Stimulated activated CD8-positive, alpha-beta memory T cell treated with anti-CD3 and anti-CD28 coated beads, Interleukin-7, amount 100 ng/mL, for 1 hour (primary cell): ENCODE results near the gene GRK6.
A peak's percentile ranks its signal among the peaks of the same experiment; 100 is the strongest.

Source experiments
- DNase-seq, 2 donors: peaks; one replicate each; pipeline ENCODE4 v3.0.0-alpha.2; 2020; ENCODE audit warnings: low read depth in 2 of 2

The GRK6 gene

DNA sequence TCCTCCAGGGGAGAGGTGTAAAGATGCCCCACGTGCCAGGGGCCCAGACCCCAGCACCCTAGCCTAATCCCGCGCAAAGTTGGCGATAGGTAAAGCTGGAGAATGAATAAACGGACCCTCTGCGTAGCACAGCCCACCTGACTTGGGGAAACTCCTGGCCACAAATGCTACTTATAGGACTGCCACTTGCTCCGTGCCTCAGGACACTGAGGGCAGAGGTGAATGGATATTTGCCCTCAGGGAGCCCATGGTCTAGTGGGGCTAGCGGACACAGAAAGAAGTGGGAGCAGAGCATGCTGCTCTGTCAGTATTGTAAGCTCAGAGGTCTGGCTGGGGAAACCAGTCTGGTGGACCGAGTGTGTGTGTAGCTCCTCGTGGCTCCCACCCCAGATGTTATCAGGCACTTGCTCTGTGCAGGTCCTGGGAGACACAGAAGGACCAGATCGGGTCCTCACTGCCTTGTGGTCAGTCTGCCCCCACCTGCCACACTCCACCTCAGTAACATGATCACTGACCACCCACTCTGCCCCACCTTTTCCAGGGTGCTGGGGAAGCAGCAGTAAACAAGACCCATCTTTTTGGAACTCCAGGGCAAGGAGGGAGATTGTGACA is 841 bp downstream of the GRK6 start:
- no peak for DNase-seq

DNA sequence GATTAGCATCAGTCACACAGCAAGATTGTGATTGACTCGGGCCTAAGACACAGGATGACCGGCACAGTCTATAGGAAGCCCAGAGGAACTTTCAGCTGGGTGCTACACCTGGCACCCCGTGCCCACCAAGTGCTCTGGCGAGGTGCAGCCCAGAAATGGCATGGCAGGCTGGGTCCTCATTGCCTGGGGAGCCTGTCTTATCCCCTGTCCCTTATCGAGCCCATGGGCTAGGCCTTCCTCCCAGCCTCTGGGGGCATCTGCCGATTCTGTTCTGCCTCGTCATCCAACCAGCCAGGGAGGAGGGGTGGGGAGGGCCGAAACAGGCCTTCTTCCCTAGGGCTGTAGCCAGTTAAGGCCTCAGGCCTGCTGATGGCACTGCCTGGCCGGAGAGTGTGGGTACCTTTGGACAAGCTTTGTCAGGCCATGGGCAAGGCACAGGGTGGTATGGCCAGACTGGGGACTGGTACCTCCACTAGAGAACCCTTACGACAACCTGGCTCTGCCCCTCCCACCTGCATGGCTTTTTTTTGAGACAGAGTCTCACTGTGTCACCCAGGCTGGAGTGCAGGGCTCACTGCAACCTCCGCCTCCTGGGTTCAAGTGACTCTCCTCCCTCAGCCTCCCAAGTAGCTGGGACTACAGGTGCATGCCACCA is 1.6 kb downstream of the GRK6 start:
- DNase-seq, result no peak

DNA sequence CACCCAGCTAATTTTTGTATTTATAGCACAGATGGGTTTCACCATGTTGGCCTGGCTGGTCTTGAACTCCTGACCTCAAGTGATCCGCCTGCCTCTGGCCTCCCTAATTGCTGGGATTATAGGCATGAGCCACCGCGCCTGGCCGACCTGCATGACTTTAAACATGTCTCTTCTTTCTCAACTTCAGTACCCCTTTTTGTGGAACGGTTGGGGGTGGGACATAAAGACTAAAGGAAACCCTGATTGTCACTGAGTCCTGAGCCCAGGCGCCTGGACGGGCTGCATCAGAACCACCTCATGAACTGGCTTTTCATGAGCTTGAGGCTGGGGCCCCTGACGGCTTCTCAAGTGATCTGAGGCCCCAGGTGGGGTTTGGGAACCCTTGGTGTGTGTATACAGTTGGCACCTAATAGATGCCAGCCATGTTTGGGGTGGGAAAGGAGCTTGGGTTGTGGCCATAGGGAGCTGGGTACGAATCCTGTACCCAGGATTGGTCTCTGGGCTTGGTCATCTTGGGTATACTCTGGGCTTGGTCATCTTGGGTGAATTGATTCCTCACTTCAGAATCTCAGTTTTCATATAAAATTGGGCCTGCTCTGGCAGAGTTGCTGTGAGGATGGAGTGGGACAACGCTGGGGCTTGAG is 2.2 kb downstream of the GRK6 start:
- no peak for DNase-seq

DNA sequence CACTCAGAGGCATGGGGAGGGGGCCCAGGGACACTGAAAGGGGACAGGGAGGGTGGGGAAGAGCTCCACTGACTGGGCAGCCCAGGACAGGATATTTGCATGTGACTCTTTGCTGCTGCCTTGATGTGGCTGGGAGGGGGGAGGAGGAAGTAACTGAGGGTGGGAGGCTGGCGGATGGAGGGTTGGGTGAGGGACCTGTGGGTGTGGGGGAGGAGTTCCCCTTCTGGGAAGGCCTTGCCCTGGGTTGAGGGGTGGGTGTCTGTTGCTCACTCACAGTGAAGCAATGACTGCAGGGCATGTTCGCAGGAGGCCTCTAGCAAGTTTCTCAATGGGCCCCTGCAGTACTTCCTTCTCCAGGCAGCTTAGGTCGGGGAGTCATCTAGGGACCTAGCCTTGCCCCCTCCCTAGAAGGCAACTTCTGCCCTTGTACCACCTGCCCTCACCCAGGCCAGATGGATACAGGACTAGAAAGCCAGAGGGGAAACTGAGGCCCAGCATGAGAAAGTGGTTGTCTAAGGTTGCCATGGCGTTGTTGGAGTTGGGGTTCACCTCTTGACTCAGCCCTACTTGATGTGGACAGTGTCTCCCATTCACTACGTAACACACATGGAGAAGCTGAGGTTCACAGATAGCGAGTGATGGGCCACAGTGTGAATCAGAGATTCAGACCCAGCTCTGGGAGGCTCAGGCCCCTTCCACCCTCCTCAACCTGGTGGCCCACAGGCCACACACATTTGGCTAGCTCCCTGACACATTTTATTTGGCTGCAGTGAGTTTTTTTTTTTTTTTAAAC is 3.0 kb downstream of the GRK6 start:
- peak; percentile 60 to 67 for DNase-seq

DNA sequence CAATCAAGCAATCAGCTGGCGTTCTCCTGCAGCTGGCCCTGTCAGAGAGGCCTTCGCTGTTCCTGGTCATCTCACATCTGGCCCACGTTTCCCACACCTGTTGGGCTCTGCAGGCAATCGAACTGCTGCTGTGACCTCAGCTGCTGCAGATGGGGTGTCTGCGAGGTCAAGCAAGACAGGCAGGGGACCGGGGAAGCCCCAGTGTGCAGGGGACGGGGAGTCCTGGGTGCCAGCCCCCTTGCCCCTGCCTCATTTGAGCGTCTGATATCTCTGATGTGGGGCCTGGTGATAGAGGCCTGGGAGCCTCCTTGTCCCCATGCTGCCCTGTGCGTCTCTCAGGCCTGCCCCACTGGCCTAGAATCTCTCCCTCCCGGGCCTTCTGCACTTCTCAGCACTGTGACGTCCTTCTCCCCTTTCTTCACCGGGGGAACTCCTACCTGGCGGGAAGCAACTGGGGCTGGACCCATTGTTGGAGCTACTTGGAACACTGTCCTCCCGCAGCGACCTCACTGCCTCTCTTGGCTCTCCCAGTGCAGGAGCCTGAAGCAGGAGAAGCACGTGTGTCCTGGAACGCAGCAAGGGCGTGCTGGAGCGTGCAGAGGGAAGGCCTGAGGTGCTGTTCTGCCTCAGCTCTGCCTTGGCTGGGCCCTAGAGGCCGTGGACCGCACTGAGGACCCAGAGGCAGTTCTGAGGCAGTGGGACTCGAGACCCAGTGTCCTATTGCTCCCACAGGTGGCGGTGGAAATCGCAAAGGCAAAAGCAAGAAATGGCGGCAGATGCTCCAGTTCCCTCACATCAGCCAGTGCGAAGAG is 3.9 kb downstream of the GRK6 start:
- no peak for DNase-seq

DNA sequence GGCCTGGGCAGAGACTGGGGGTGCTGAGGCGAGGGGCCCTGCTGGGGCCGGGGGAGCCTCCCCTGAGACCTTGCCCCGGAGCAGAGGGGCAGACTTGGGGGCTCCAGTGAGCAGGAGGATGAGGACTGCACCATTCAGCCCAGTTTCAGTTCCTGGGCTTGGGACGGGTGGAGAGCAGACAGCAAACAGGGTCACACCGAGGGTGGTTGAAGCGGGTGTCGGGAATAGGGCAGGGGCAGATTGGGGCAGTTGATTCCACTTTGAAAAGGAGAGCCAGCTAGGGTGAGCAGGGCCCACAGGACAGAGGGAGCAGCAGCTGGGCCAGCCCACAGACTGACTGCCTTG is 4.5 kb downstream of the GRK6 start:
- DNase-seq, result no peak

DNA sequence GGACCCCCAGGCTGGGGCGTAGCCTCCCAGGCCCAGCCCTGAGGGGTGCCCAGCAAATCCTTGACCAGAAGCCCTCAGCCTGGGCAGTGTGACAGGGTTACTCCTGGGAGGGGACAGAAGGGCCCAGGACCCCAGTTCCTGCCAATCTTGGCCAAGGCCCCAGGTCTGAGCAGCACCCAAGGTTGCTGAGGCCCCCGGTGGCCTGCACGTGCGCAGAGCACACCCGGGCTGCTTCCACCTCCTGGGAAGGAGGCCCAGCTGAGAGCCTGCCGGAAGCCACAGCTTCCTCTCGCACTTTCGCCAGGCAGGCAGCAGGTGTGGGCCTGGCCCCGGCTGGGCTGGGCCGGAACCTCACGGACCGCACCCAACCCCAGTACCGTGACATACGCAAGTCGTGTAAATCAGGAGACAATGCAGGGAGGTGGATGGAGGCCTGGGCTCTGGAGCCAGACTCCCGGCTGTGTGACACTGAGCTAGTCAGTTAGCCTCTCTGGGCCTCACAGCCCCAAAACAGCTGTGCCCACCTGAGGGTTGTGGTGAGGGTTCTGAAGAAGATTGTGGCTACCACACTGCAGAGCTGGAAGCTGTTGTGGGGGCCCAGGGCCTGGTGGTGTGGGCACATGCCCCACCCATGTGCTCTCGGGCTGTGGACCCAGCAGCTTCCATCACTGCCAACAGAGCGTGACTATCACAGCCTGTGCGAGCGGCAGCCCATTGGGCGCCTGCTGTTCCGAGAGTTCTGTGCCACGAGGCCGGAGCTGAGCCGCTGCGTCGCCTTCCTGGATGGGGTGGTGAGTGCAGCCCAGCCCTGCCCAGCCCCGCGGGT is 5.1 kb downstream of the GRK6 start:
- no peak for DNase-seq

DNA sequence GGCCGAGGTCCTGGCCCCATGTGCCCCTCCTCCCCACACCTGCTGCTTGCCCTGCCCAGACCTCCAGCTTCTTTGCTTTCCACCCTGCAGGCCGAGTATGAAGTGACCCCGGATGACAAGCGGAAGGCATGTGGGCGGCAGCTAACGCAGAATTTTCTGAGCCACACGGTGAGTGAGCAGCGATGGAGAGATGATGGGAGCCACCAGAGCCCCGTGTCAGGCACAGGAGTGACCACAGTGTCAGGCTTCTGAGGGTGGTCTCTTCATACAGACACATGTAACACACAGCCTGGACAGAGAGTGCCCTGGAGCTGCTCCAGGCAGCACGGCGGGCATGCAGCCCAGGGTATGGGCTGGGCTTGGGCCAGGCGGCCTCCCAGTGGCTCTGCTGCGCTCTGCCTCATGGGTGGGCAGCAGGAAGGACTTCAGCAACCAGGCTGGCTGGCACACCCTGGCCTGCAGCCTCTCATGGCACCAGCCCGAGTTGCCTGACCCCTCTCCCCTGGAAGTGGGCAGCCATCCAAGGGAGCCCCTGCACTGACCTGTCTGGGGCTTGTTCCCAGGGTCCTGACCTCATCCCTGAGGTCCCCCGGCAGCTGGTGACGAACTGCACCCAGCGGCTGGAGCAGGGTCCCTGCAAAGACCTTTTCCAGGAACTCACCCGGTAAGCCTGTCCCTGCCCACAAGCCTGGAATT is 5.8 kb downstream of the GRK6 start:
- DNase-seq, result no peak

DNA sequence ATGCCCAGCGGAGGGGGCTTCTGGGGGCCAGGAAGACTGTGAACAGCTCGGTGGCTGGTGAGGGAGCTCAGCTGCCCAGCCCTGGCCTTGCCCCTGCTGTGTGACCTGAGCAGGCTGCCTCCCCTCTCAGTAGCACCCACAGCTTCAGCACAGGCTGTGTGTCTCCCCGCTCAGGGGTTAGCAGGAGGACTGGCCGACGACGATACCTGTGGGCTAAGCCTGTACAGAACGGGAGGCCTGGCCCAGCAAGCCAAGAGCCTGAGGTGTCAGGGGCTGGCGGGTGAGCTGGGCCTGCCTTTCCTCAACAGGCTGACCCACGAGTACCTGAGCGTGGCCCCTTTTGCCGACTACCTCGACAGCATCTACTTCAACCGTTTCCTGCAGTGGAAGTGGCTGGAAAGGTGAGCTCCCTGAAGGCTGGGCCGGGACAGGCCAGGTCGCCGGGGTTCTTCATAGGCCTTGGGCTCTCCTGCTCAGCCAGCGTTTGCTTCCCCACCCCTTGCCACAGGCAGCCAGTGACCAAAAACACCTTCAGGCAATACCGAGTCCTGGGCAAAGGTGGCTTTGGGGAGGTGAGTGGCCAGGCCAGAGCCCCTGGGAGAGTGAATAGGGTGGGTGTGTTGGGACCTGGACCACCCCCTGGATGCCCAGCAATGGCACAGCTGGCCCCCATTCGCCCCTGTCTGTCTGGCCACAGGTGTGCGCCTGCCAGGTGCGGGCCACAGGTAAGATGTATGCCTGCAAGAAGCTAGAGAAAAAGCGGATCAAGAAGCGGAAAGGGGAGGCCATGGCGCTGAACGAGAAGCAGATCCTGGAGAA is 6.6 kb downstream of the GRK6 start:
- no peak for DNase-seq

DNA sequence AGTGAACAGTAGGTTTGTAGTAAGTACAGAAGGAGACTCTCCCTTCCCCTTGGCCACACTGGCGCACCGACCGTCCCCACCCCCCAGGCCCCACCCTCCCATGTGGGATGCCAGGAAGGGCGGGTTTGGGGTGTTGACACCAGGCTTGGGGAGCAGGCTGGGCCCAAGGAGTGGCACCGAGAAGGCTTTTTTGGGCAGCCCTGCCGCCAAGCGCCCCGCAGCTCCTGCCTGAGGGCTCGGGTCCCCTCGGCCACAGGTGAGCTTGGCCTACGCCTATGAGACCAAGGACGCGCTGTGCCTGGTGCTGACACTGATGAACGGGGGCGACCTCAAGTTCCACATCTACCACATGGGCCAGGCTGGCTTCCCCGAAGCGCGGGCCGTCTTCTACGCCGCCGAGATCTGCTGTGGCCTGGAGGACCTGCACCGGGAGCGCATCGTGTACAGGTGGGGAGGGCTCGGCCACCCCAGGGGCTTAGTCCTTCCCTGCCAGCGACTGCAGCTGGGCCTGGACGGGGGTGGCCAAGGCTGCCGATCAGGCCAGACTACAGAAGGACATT is 7.3 kb downstream of the GRK6 start:
- DNase-seq, result no peak

DNA sequence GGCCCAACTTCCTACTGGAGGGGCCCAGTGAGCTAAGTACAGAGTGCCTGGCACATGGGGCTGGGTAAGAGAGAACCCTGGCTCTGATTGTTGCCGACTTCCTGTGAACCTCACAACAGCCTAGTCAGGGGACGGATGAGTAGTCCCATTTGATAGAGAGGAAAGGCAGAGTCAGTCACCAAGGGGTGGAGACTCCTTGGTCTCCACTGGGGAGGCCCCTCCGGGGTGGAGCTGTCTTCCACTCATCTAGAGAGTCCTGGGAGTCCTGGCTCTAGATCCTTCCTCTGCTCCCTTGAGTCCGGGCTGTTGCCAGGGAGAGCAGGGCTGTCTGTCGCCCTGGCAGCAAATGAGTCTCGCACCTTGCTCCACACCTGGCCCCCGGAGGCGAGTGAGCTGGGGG is 8.0 kb downstream of the GRK6 start:
- no peak for DNase-seq

DNA sequence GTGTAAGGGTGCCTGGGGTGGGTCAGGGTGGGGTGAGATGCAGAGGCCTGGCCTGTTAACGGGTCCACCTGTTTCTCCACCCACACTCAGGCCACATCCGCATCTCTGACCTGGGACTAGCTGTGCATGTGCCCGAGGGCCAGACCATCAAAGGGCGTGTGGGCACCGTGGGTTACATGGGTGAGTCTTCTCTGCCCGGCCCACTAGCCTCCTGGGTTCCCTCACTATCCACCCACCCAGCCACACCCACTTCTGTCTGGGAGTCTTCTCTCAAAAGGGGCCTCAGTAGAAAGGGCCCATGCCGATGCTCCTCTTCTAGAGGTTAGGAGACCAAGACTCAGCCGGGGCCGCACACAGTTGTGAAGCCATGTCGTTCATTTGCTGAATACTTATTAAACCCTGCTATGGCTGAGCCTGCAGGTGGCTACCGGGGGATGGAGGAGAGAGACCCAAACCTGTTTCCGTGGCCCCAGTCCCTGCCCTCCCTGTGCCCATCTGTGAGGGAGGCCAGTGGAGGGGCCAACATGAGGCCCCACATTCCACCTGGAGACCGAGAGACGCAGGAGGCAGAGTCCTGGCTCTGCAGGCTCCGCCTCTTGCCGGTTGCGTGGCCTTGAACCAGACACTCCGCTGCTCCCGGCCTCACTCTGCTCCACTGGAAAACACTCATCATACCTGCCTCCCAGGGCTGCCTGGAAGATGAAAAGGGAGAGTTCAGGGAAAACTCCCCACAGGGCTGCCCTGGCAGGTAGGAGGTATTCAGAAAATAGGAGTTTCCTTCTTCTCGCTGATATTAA is 8.7 kb downstream of the GRK6 start:
- DNase-seq, result no peak

DNA sequence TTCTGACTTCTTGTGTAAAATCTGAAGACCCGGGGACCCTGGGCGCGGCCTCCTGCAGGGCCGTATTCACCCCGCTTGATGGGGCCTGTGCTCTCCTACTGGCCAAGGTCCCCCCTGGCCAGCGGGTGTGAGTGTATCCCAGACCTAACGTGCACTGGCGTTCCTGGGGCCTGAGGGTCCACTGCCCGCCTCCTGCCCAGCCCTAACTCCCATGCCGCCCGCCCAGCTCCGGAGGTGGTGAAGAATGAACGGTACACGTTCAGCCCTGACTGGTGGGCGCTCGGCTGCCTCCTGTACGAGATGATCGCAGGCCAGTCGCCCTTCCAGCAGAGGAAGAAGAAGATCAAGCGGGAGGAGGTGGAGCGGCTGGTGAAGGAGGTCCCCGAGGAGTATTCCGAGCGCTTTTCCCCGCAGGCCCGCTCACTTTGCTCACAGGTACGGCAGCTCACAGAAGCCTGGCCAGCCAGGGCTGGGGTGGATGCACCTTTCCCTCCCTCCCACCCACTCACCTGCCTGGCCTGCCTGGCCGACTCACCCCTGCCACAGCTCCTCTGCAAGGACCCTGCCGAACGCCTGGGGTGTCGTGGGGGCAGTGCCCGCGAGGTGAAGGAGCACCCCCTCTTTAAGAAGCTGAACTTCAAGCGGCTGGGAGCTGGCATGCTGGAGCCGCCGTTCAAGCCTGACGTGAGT is 9.5 kb downstream of the GRK6 start:
- DNase-seq, result no peak

DNA sequence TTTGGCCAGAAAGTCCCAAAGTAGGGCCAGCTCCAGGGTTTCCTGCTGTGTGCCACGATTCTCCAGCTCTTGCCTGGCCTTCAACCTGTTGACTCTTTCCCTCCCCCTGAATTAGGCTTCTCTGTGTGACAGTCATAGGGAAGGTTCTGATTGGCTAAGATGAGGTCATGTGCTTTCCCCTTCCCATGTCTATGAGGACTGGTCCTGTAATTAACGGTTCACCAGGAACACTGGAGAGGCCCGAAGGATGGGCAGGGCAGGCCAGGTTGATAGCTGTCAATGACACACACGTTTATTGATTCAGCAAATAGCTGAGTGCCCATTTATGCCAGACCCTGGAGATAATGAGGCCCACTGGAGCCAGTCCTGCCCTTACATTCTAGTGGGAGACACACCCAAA is 11.1 kb downstream of the GRK6 start:
- no peak for DNase-seq

DNA sequence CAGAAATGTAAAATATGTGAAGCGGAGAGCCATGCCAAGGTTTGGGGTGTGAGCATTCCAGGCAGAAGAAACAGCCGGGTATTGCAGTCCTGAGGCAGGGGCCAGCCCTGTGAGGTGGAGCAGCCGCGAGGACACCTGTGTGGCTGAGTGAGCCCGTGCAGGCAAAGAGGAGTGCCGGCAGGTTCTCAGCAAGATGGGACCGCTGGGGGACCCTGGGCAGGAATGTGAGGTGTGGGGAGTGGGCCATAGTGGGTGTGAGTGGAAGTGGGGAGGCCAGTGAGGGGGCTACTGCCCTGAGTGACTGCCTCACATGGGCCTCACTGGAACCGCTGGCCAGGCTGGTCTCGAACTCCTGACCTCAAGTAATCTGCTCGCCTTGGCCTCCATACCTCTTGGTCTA is 12.0 kb downstream of the GRK6 start:
- DNase-seq, result no peak

DNA sequence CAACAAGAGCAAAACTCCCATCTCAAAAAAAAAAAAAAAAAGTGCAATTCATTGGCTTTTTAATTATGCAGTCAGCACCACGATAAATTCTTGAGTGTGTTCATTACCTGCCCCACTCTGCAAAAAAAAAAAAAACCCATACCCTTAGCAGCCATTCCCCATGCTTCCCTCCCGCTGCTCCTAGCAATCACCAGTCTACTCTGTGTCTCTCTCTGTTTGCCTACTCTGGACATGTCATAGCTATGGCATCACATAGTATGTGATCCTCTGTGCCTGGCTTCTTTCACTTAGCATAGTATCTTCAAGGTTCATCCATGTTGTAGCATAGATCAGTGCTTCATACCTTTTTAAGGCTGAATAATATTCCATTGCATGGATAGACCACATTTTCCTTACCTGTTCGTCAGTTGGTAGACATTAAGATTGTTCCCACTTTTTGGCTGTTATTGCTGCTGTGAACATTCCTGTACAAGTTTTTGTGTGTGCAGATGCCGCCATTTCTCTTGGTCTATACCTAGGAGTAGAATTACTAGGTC is 13.1 kb downstream of the GRK6 start:
- no peak for DNase-seq

DNA sequence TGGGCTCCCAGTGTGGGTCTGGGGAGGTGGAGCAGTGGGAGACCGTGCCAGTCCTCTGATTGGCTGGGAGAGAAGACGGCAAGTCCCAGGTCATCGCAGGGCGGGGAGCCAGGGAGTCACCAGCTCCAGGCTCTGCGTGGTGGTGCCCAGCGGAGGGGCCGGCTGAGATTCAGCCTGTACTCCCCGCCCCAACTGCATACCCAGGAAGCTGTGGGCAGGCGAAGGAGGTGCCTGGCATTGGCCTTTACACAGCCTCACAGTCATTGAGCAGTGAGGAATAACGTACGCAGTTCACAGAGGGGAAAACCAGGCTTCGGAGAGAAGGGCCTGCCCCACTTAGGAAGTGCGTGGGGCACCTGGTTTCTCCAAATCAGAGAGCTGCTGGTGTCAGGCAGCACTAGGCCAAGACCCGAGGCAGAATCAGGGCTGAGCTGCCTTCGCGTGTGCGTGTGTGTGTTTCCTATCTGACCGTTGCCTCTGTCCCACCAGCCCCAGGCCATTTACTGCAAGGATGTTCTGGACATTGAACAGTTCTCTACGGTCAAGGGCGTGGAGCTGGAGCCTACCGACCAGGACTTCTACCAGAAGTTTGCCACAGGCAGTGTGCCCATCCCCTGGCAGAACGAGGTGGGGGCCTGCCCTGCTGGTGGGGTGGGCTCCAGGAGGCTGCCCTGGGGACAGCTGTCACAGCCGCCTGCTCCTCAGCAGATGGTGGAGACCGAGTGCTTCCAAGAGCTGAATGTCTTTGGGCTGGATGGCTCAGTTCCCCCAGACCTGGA is 13.9 kb downstream of the GRK6 start:
- no peak for DNase-seq
